IMR-90 (cell line): ENCODE measurements around the gene MYRFL. TPM values are rescaled to one million over a fixed set of nuclear protein-coding genes. Genes with fewer than 3 reads are reported as not detected.

Experiments
- ATAC-seq: fragments of 200-7000 bp; cut with Tn5 transposase; 2 replicates; pipeline ENCODE4 v1.9.1; 2020; ENCODE audit warnings: low read depth, mild to moderate bottlenecking, moderate library complexity
- BruUV-seq: library from RNA; stranded (reverse); fragments of 400-500 nt; replicated peaks from 2 replicates; lab custom pipeline; 2021; lab: Mats Ljungman, UMichigan
- CTCF ChIA-PET: fragments of 300-600 bp; formaldehyde crosslinking; extraction: SDS; loops from one replicate; lab custom pipeline; 2021; ENCODE audit warnings: antibody characterized with exemption; lab: Yijun Ruan, JAX
- POLR2A ChIA-PET: fragments of 300-600 bp; sonication (Branson Sonifier 250); formaldehyde crosslinking; loops from one replicate; lab custom pipeline; 2022; ENCODE audit warnings: antibody characterized with exemption; ENCODE audit not compliant: unreplicated experiment; lab: Charles Lee
- DNase-seq: peaks from one replicate; pipeline ENCODE4 v3.0.0; 2013
- H2AFZ ChIP-seq: replicated peaks from 2 replicates; pipeline ENCODE3; 2013; ENCODE audit warnings: low read length, mild to moderate bottlenecking; ENCODE audit not compliant: poor library complexity
- H2AK5ac ChIP-seq: 2 replicates; pipeline ENCODE4 v1.6.1; 2013; ENCODE audit warnings: low read depth, low read length, inconsistent platforms
- H2AK9ac ChIP-seq: replicated peaks from 2 replicates; pipeline ENCODE3; 2013; ENCODE audit warnings: mild to moderate bottlenecking, low read depth, low read length, moderate library complexity; ENCODE audit not compliant: poor library complexity
- H2BK120ac ChIP-seq: 2 replicates; pipeline ENCODE4 v1.6.1; 2013; ENCODE audit warnings: low read depth, low read length, inconsistent platforms
- H2BK15ac ChIP-seq: 3 replicates; pipeline ENCODE4 v1.6.1; 2013; ENCODE audit warnings: low read depth, low read length, inconsistent platforms
- H2BK20ac ChIP-seq: 2 replicates; pipeline ENCODE4 v1.6.1; 2013; ENCODE audit warnings: low read depth, mild to moderate bottlenecking, inconsistent platforms, low read length, moderate library complexity
- H2BK5ac ChIP-seq: 2 replicates; pipeline ENCODE4 v1.6.1; 2013; ENCODE audit warnings: mild to moderate bottlenecking, low read depth, low read length, inconsistent platforms; ENCODE audit not compliant: poor library complexity, severe bottlenecking
- H3K14ac ChIP-seq: replicated peaks from 2 replicates; pipeline ENCODE4 v1.6.1; 2013; ENCODE audit warnings: low read depth, low read length, inconsistent platforms
- H3K18ac ChIP-seq: 2 replicates; pipeline ENCODE4 v1.6.1; 2013; ENCODE audit warnings: low read depth, low read length, control low read depth
- H3K23ac ChIP-seq: 2 replicates; pipeline ENCODE4 v1.6.1; 2013; ENCODE audit warnings: low read depth, low read length, inconsistent platforms
- H3K27ac ChIP-seq: 2 replicates; pipeline ENCODE4 v1.5.1; 2013; ENCODE audit warnings: mild to moderate bottlenecking, control low read depth, low read length; ENCODE audit not compliant: insufficient read depth
- H3K27me3 ChIP-seq: 2 replicates; pipeline ENCODE4 v1.6.1; 2013; ENCODE audit warnings: low read length; ENCODE audit not compliant: control insufficient read depth, insufficient read depth
- H3K36me3 ChIP-seq: 2 replicates; pipeline ENCODE4 v1.6.1; 2013; ENCODE audit warnings: low read length, mixed read lengths; ENCODE audit not compliant: control insufficient read depth, insufficient read depth
- H3K4ac ChIP-seq: 2 replicates; pipeline ENCODE4 v1.6.1; 2013; ENCODE audit warnings: low read depth, low read length, inconsistent platforms
- H3K4me1 ChIP-seq: 2 replicates; pipeline ENCODE4 v1.6.1; 2013; ENCODE audit warnings: low read length, mixed read lengths; ENCODE audit not compliant: control insufficient read depth, insufficient read depth
- H3K4me2 ChIP-seq: 2 replicates; pipeline ENCODE4 v1.6.1; 2013; ENCODE audit warnings: low read depth, mild to moderate bottlenecking, control low read depth, low read length, moderate library complexity
- H3K4me3 ChIP-seq: 2 replicates; pipeline ENCODE4 v1.5.1; 2013; ENCODE audit warnings: low read depth, mild to moderate bottlenecking, control low read depth, low read length, moderate library complexity; ENCODE audit not compliant: insufficient read depth
- H3K56ac ChIP-seq: 2 replicates; pipeline ENCODE4 v1.6.1; 2013; ENCODE audit warnings: low read length, inconsistent platforms; ENCODE audit not compliant: insufficient read depth; ENCODE audit errors: extremely low read depth
- H3K79me1 ChIP-seq, 2 experiments: 2 replicates each; pipeline ENCODE4 v1.6.1; 2013; ENCODE audit warnings: low read length in 2 of 2, inconsistent platforms in 1 of 2, low read depth in 1 of 2
- H3K9ac ChIP-seq: 2 replicates; pipeline ENCODE4 v1.6.1; 2013; ENCODE audit warnings: low read depth, low read length, control low read depth
- H3K9me1 ChIP-seq: 2 replicates; pipeline ENCODE4 v1.6.1; 2013; ENCODE audit warnings: low read length, inconsistent platforms; ENCODE audit not compliant: insufficient read depth
- H3K9me3 ChIP-seq: 2 replicates; pipeline ENCODE4 v1.6.1; 2013; ENCODE audit warnings: low read length; ENCODE audit not compliant: control insufficient read depth, insufficient read depth
- H4K20me1 ChIP-seq: 2 replicates; pipeline ENCODE4 v1.6.1; 2013; ENCODE audit warnings: low read length, inconsistent platforms; ENCODE audit not compliant: insufficient read depth
- H4K5ac ChIP-seq: 2 replicates; pipeline ENCODE4 v1.6.1; 2013; ENCODE audit warnings: mild to moderate bottlenecking, low read depth, low read length, control low read depth
- H4K8ac ChIP-seq, 2 experiments: 2 replicates each; pipeline ENCODE4 v1.6.1; 2013; ENCODE audit warnings: low read depth in 2 of 2, low read length in 2 of 2, control low read depth in 1 of 2, inconsistent platforms in 1 of 2
- H4K91ac ChIP-seq: 2 replicates; pipeline ENCODE4 v1.6.1; 2013; ENCODE audit warnings: low read depth, low read length, inconsistent platforms; ENCODE audit not compliant: insufficient read depth
- BHLHE40 ChIP-seq: fragments of 150-350 bp; IDR thresholded peaks from 2 replicates; pipeline ENCODE4 v1.6.1; 2016; ENCODE audit warnings: mild to moderate bottlenecking, low read depth, low read length
- FOS ChIP-seq: fragments of 150-350 bp; IDR thresholded peaks from 2 replicates; pipeline ENCODE4 v1.6.1; 2016; ENCODE audit warnings: low read depth, low read length
- MAFK ChIP-seq: IDR thresholded peaks from 2 replicates; pipeline ENCODE4 v1.6.1; 2012; ENCODE audit warnings: low read depth, low read length, improper control_type of control experiment
- MAZ ChIP-seq: IDR thresholded peaks from 2 replicates; pipeline ENCODE4 v1.6.1; 2012; ENCODE audit warnings: low read depth, mild to moderate bottlenecking, low read length, improper control_type of control experiment, moderate library complexity, borderline replicate concordance
- NFE2L2 ChIP-seq: fragments of 150-350 bp; IDR thresholded peaks from 2 replicates; pipeline ENCODE4 v1.6.1; 2016; ENCODE audit warnings: low read depth, mild to moderate bottlenecking, low read length
- POLR2A ChIP-seq: IDR thresholded peaks from 2 replicates; pipeline ENCODE4 v1.6.1; 2012; ENCODE audit warnings: mild to moderate bottlenecking, low read depth, low read length
- RAD21 ChIP-seq: IDR thresholded peaks from 2 replicates; pipeline ENCODE4 v1.6.1; 2012; ENCODE audit warnings: low read length, improper control_type of control experiment
- RCOR1 ChIP-seq: IDR thresholded peaks from 2 replicates; pipeline ENCODE4 v1.6.1; 2012; ENCODE audit warnings: mild to moderate bottlenecking, low read length, improper control_type of control experiment; ENCODE audit not compliant: insufficient replicate concordance
- SMC3 ChIP-seq: fragments of 150-350 bp; IDR thresholded peaks from 2 replicates; pipeline ENCODE4 v1.6.1; 2016; ENCODE audit warnings: low read depth, mild to moderate bottlenecking, antibody characterized with exemption, low read length, moderate library complexity
- WGBS, 2 experiments: methylation state at CpG; one replicate each; pipeline versions ENCODE4 v1.1.5 to v1.1.7; 2013; ENCODE audit warnings: missing lambda C conversion rate in 2 of 2; ENCODE audit not compliant: insufficient read length in 1 of 2; ENCODE audit errors: extremely low coverage in 2 of 2; 5-methylcytosine and 5-hydroxymethylcytosine counted together
- dilution Hi-C: fragments of 300-500 bp; cut with HindIII; formaldehyde crosslinking; loops from one replicate; pipeline ENCODE4 v1.14.3; 2018; ENCODE audit warnings: low sequenced_read_pairs; ENCODE audit not compliant: unreplicated experiment
- in situ Hi-C: fragments of 300-500 bp; cut with MboI; formaldehyde crosslinking; loops from 3 replicates; pipeline ENCODE4 v1.14.3; 2019; ENCODE audit warnings: low sequenced_read_pairs, inconsistent platforms, mixed read lengths
- intact Hi-C: fragments of 100-400 bp; cut with micrococcal nuclease; formaldehyde crosslinking; loops from 2 replicates; pipeline ENCODE4 v1.10.0; 2022
- polyA plus RNA-seq, 3 experiments: library from polyadenylated mRNA; depleted of rRNA; stranded (reverse); fragments of >200 nt; gene quantifications; 2 replicates each; pipeline ENCODE4 v1.2.3, GENCODE V29; 2012; ENCODE audit warnings: low replicate concordance in 1 of 3
- total RNA-seq: library from RNA; depleted of rRNA; stranded (reverse); fragments of >200 nt; gene quantifications from 2 replicates; pipeline ENCODE4 v1.2.3, GENCODE V29; 2012
- TF ChIP-seq, protein P1 (sequence below): fragments of 150-350 bp; IDR thresholded peaks from 2 replicates; pipeline ENCODE4 v1.6.1; 2017; ENCODE audit warnings: mild to moderate bottlenecking, antibody characterized with exemption, low read length, low read depth
- TF ChIP-seq, protein P2 (sequence below): fragments of 150-350 bp; IDR thresholded peaks from 2 replicates; pipeline ENCODE4 v1.6.1; 2016; ENCODE audit warnings: low read depth, mild to moderate bottlenecking, low read length, moderate library complexity, borderline replicate concordance
- TF ChIP-seq, protein P3 (sequence below): conservative IDR thresholded peaks from 2 replicates; pipeline ENCODE4 v1.5.1; 2012; ENCODE audit warnings: mild to moderate bottlenecking, low read depth, low read length, improper control_type of control experiment

The MYRFL gene
- total and polyA plus RNA-seq, 2 of the 4 experiments (the other 2 are of a cell fraction): not detected

DNA sequence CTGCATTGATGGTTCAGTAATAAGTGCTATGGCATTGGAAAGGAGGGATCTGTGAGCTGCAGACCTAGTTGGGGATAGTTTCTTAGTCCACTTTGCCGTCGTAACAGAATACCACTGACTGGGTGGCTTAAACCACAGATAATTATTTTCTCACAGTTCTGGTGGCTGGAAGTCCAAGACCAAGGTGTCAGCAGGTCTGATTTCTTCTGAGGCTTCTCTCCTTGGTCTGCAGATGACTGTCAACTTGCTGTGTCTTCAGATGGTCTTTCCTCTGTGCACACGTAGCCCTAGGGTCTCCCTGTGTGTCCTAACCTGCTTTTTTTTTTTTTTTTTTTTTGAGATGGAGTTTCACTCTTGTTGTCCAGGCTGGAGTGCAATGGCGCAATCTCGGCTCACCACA lies 126.1 kb downstream of the MYRFL start:
- no peak overlapping the region for H2AK9ac ChIP-seq
- no peaks in the 10 kb centered on the region for H3K36me3 ChIP-seq
- H3K4ac ChIP-seq: no peak overlapping the region
- no peaks in the 10 kb centered on the region for H4K20me1 ChIP-seq
- no peak overlapping the region for H3K27ac ChIP-seq
- intact Hi-C loops: no loop called here
- no peak for DNase-seq
- H2AK5ac ChIP-seq: no peak overlapping the region
- H3K79me1 ChIP-seq: no peaks in the 10 kb centered on the region
- ChIA-PET POLR2A (no interaction called here), CTCF (no interaction called here)
- no peaks in the 10 kb centered on the region for H3K9me3 ChIP-seq
- no peak overlapping the region for H3K4me2 ChIP-seq
- no peak overlapping the region for H3K9ac ChIP-seq
- H3K14ac ChIP-seq: no peak overlapping the region
- H2BK20ac ChIP-seq: no peak overlapping the region
- H4K91ac ChIP-seq: no peak overlapping the region
- TF ChIP-seq MAFK: no peak
- TF ChIP-seq MAZ: no peak
- TF ChIP-seq SMC3: no peak
- no peak for TF ChIP-seq BHLHE40
- TF ChIP-seq, protein P1, sequence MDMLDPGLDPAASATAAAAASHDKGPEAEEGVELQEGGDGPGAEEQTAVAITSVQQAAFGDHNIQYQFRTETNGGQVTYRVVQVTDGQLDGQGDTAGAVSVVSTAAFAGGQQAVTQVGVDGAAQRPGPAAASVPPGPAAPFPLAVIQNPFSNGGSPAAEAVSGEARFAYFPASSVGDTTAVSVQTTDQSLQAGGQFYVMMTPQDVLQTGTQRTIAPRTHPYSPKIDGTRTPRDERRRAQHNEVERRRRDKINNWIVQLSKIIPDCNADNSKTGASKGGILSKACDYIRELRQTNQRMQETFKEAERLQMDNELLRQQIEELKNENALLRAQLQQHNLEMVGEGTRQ: no peak
- TF ChIP-seq, protein P2, sequence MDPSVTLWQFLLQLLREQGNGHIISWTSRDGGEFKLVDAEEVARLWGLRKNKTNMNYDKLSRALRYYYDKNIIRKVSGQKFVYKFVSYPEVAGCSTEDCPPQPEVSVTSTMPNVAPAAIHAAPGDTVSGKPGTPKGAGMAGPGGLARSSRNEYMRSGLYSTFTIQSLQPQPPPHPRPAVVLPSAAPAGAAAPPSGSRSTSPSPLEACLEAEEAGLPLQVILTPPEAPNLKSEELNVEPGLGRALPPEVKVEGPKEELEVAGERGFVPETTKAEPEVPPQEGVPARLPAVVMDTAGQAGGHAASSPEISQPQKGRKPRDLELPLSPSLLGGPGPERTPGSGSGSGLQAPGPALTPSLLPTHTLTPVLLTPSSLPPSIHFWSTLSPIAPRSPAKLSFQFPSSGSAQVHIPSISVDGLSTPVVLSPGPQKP: no peak
- TF ChIP-seq RAD21: no peak
- no peak for TF ChIP-seq NFE2L2
- TF ChIP-seq FOS: no peak
- no peak for TF ChIP-seq RCOR1
- TF ChIP-seq POLR2A: no peak
- TF ChIP-seq, protein P3, sequence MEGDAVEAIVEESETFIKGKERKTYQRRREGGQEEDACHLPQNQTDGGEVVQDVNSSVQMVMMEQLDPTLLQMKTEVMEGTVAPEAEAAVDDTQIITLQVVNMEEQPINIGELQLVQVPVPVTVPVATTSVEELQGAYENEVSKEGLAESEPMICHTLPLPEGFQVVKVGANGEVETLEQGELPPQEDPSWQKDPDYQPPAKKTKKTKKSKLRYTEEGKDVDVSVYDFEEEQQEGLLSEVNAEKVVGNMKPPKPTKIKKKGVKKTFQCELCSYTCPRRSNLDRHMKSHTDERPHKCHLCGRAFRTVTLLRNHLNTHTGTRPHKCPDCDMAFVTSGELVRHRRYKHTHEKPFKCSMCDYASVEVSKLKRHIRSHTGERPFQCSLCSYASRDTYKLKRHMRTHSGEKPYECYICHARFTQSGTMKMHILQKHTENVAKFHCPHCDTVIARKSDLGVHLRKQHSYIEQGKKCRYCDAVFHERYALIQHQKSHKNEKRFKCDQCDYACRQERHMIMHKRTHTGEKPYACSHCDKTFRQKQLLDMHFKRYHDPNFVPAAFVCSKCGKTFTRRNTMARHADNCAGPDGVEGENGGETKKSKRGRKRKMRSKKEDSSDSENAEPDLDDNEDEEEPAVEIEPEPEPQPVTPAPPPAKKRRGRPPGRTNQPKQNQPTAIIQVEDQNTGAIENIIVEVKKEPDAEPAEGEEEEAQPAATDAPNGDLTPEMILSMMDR: no peak
- no peak overlapping the region for H3K18ac ChIP-seq
- H2AFZ ChIP-seq: no peak overlapping the region
- no peak overlapping the region for H2BK120ac ChIP-seq
- H3K4me1 ChIP-seq: no peaks in the 10 kb centered on the region
- dilution Hi-C loops: no loop called here
- H4K8ac ChIP-seq: no peak overlapping the region
- BruUV-seq: no TSS peak
- H3K56ac ChIP-seq: no peak overlapping the region
- WGBS, 2 experiments: no CpG with 5 or more reads among the region's 5 CpGs
- in situ Hi-C loops: no loop called here
- H3K23ac ChIP-seq: no peak overlapping the region
- no peaks in the 10 kb centered on the region for H3K9me1 ChIP-seq
- no peaks in the 10 kb centered on the region for H3K27me3 ChIP-seq
- no peak overlapping the region for H4K5ac ChIP-seq
- no peak overlapping the region for H2BK15ac ChIP-seq
- ATAC-seq: no peak
- no peak overlapping the region for H3K4me3 ChIP-seq
- no peak overlapping the region for H2BK5ac ChIP-seq
